ENCODE results near the gene AMOT.

- no peak for TF ChIP-seq GABPA (IDR thresholded peaks at IDR 0.05; ENCODE audit: low read depth)
- TF ChIP-seq EZH2 (IDR thresholded peaks at IDR 0.05; ENCODE audit: borderline replicate concordance, control insufficient read depth, low read depth, low read length): no peak
- no peak for TF ChIP-seq CREB1 (IDR thresholded peaks at IDR 0.05; ENCODE audit: low read depth)
- no peak for TF ChIP-seq CTCF (IDR thresholded peaks at IDR 0.05 in 2 of 3, conservative IDR thresholded peaks at IDR 0.05 in 1 of 3; ENCODE audit: control insufficient read depth in 2 of 3, extremely low read depth in 1 of 3, insufficient read depth in 1 of 3, low read depth in 3 of 3, low read length in 3 of 3)
- no peak for TF ChIP-seq MLLT1 (IDR thresholded peaks at IDR 0.05)
- TF ChIP-seq ZZZ3 (IDR thresholded peaks at IDR 0.05; ENCODE audit: control insufficient read depth, insufficient read length, low read depth): no peak
- no peak for TF ChIP-seq CHD2 (IDR thresholded peaks at IDR 0.05; ENCODE audit: borderline replicate concordance, low read depth, low read length)
- no peak for TF ChIP-seq CEBPB (IDR thresholded peaks at IDR 0.05; ENCODE audit: borderline replicate concordance in 1 of 2, low read depth in 2 of 2, low read length in 2 of 2)
- no peak for TF ChIP-seq RFX5 (IDR thresholded peaks at IDR 0.05; ENCODE audit: low read depth, low read length)
- no peak for TF ChIP-seq BCL3 (IDR thresholded peaks at IDR 0.05; ENCODE audit: borderline replicate concordance, insufficient read depth, low read depth, low read length, poor library complexity, severe bottlenecking)
- TF ChIP-seq ZSCAN29 (IDR thresholded peaks at IDR 0.05): no peak
- no peak for TF ChIP-seq FOXM1 (IDR thresholded peaks at IDR 0.05; ENCODE audit: low read depth, low read length)
- TF ChIP-seq SIN3A (IDR thresholded peaks at IDR 0.05; ENCODE audit: low read depth, low read length): no peak
- TF ChIP-seq IKZF1 (conservative IDR thresholded peaks at IDR 0.05): no peak
Measured at GRCh38 chrX:112786076-112786475, 54.6 kb downstream of the AMOT start.
